ENCODE measurements around the gene ADORA1. TPM values are rescaled to one million over a fixed set of nuclear protein-coding genes. Genes with fewer than 3 reads are reported as not detected.

The ADORA1 gene
- total and polyA plus RNA-seq, 4 donors = 0.33 to 1.1 (median 0.37) TPM

DNA sequence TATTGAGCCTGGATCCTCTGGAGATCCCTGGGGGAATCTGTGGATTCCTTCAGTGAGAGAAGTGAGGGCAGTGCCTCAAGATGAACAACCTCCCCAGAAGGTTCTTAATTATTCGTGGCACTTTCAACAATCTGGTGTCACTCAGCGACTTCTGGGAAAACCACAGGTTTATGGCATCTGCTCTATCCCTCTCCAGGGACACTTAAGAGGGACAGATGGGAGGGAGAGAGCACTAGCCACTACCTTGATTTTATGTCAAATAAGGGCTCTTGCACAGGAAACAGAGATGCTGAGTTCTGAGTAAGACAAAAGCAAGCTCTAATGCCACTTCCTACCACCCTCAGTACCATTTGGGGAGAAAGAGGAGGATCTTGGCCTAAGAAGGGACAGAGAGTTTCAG is 80.2 kb downstream of the ADORA1 start:
- Histone ChIP-seq H3K27ac (ENCODE audit: low read depth in 1 of 2, low read length in 2 of 2) (no peak overlapping the region), H3K9ac (ENCODE audit: low read depth in 1 of 2, low read length in 2 of 2) (no peak overlapping the region), H3K9me3 (ENCODE audit: control insufficient read depth in 4 of 4, low read length in 3 of 4) (no peaks in the 10 kb centered on the region), H3K4me1 (ENCODE audit: control insufficient read depth in 4 of 4, insufficient read depth in 4 of 4, low read length in 3 of 4) (peaks cover 0 to 2% (median 0%) of the 10 kb centered on the region in 4 donors), H3K4me3 (ENCODE audit: low read depth in 1 of 3, low read length in 3 of 3) (no peak overlapping the region), H3K27me3 (ENCODE audit: control insufficient read depth in 4 of 4, insufficient read depth in 4 of 4, low read length in 3 of 4) (no peaks in the 10 kb centered on the region), H3K36me3 (ENCODE audit: control insufficient read depth in 4 of 4, insufficient read depth in 3 of 4, low read depth in 1 of 4, low read length in 3 of 4) (no peaks in the 10 kb centered on the region)
- no peak for DNase-seq (ENCODE audit: low spot score)
- no peak for TF ChIP-seq JUND (IDR thresholded peaks at IDR 0.05)
- TF ChIP-seq, protein P1, sequence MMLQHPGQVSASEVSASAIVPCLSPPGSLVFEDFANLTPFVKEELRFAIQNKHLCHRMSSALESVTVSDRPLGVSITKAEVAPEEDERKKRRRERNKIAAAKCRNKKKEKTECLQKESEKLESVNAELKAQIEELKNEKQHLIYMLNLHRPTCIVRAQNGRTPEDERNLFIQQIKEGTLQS (IDR thresholded peaks at IDR 0.05) = no peak
- no peak for TF ChIP-seq FOXA2 (IDR thresholded peaks at IDR 0.05)
- TF ChIP-seq RXRA (IDR thresholded peaks at IDR 0.05) = no peak
- TF ChIP-seq EGR1 (IDR thresholded peaks at IDR 0.05; ENCODE audit: low read depth in 2 of 2) = no peak
- TF ChIP-seq, protein P2, sequence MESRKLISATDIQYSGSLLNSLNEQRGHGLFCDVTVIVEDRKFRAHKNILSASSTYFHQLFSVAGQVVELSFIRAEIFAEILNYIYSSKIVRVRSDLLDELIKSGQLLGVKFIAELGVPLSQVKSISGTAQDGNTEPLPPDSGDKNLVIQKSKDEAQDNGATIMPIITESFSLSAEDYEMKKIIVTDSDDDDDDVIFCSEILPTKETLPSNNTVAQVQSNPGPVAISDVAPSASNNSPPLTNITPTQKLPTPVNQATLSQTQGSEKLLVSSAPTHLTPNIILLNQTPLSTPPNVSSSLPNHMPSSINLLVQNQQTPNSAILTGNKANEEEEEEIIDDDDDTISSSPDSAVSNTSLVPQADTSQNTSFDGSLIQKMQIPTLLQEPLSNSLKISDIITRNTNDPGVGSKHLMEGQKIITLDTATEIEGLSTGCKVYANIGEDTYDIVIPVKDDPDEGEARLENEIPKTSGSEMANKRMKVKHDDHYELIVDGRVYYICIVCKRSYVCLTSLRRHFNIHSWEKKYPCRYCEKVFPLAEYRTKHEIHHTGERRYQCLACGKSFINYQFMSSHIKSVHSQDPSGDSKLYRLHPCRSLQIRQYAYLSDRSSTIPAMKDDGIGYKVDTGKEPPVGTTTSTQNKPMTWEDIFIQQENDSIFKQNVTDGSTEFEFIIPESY (IDR thresholded peaks at IDR 0.05) = no peak
- TF ChIP-seq, protein P3, sequence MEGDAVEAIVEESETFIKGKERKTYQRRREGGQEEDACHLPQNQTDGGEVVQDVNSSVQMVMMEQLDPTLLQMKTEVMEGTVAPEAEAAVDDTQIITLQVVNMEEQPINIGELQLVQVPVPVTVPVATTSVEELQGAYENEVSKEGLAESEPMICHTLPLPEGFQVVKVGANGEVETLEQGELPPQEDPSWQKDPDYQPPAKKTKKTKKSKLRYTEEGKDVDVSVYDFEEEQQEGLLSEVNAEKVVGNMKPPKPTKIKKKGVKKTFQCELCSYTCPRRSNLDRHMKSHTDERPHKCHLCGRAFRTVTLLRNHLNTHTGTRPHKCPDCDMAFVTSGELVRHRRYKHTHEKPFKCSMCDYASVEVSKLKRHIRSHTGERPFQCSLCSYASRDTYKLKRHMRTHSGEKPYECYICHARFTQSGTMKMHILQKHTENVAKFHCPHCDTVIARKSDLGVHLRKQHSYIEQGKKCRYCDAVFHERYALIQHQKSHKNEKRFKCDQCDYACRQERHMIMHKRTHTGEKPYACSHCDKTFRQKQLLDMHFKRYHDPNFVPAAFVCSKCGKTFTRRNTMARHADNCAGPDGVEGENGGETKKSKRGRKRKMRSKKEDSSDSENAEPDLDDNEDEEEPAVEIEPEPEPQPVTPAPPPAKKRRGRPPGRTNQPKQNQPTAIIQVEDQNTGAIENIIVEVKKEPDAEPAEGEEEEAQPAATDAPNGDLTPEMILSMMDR (IDR thresholded peaks at IDR 0.05; ENCODE audit: low read depth, low read length, missing input control) = no peak
- TF ChIP-seq, protein P4, sequence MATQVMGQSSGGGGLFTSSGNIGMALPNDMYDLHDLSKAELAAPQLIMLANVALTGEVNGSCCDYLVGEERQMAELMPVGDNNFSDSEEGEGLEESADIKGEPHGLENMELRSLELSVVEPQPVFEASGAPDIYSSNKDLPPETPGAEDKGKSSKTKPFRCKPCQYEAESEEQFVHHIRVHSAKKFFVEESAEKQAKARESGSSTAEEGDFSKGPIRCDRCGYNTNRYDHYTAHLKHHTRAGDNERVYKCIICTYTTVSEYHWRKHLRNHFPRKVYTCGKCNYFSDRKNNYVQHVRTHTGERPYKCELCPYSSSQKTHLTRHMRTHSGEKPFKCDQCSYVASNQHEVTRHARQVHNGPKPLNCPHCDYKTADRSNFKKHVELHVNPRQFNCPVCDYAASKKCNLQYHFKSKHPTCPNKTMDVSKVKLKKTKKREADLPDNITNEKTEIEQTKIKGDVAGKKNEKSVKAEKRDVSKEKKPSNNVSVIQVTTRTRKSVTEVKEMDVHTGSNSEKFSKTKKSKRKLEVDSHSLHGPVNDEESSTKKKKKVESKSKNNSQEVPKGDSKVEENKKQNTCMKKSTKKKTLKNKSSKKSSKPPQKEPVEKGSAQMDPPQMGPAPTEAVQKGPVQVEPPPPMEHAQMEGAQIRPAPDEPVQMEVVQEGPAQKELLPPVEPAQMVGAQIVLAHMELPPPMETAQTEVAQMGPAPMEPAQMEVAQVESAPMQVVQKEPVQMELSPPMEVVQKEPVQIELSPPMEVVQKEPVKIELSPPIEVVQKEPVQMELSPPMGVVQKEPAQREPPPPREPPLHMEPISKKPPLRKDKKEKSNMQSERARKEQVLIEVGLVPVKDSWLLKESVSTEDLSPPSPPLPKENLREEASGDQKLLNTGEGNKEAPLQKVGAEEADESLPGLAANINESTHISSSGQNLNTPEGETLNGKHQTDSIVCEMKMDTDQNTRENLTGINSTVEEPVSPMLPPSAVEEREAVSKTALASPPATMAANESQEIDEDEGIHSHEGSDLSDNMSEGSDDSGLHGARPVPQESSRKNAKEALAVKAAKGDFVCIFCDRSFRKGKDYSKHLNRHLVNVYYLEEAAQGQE (IDR thresholded peaks at IDR 0.05) = no peak
- TF ChIP-seq GABPA (IDR thresholded peaks at IDR 0.05 in 1 of 2, conservative IDR thresholded peaks at IDR 0.05 in 1 of 2) = no peak
- TF ChIP-seq HNF4G (IDR thresholded peaks at IDR 0.05) = no peak
- no peak for TF ChIP-seq TAF1 (conservative IDR thresholded peaks at IDR 0.05)
- TF ChIP-seq NR2F2 (IDR thresholded peaks at IDR 0.05) = no peak
- no peak for TF ChIP-seq YY1 (IDR thresholded peaks at IDR 0.05)
- TF ChIP-seq, protein P5, sequence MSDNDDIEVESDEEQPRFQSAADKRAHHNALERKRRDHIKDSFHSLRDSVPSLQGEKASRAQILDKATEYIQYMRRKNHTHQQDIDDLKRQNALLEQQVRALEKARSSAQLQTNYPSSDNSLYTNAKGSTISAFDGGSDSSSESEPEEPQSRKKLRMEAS (IDR thresholded peaks at IDR 0.05) = no peak
- no peak for TF ChIP-seq HNF4A (conservative IDR thresholded peaks at IDR 0.05)
- TF ChIP-seq FOXA1 (IDR thresholded peaks at IDR 0.05) = no peak
- WGBS = 87% methylated on average over 2 of the region's 2 CpGs

DNA sequence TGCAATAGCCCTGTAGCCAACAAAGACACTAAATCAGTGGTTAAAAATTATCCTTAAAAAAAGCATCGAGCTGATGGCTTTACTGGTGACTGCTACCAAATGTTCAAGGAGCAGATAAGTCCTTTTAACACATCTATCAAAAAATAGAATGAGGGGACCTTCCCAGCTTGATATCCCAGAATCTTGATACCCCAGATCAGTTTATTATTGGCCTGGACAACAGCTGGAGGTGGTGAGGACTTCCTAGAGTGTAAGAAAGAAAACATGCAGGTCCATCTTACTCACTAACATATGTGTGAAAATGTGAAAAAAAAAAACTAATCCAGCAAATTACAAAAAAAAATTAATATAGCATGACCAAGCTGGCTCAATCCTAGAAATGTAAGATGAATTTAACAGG is 80.7 kb downstream of the ADORA1 start:
- Histone ChIP-seq H3K27ac (ENCODE audit: low read depth in 1 of 2, low read length in 2 of 2) (no peak overlapping the region), H3K27me3 (ENCODE audit: control insufficient read depth in 4 of 4, insufficient read depth in 4 of 4, low read length in 3 of 4) (no peaks in the 10 kb centered on the region), H3K9me3 (ENCODE audit: control insufficient read depth in 4 of 4, low read length in 3 of 4) (no peaks in the 10 kb centered on the region), H3K4me1 (ENCODE audit: control insufficient read depth in 4 of 4, insufficient read depth in 4 of 4, low read length in 3 of 4) (no peaks in the 10 kb centered on the region), H3K9ac (ENCODE audit: low read depth in 1 of 2, low read length in 2 of 2) (no peak overlapping the region), H3K36me3 (ENCODE audit: control insufficient read depth in 4 of 4, insufficient read depth in 3 of 4, low read depth in 1 of 4, low read length in 3 of 4) (no peaks in the 10 kb centered on the region), H3K4me3 (ENCODE audit: low read depth in 1 of 3, low read length in 3 of 3) (no peak overlapping the region)
- DNase-seq (ENCODE audit: low spot score) = no peak
- WGBS = 78% methylated on average over 1 of the region's 1 CpG
- TF ChIP-seq GABPA (IDR thresholded peaks at IDR 0.05 in 1 of 2, conservative IDR thresholded peaks at IDR 0.05 in 1 of 2) (no peak), FOXA2 (IDR thresholded peaks at IDR 0.05) (no peak), YY1 (IDR thresholded peaks at IDR 0.05) (no peak), RXRA (IDR thresholded peaks at IDR 0.05) (no peak), HNF4G (IDR thresholded peaks at IDR 0.05) (no peak), TAF1 (conservative IDR thresholded peaks at IDR 0.05) (no peak)
- TF ChIP-seq, protein P5 (IDR thresholded peaks at IDR 0.05) = no peak
- TF ChIP-seq, protein P4 (IDR thresholded peaks at IDR 0.05) = no peak
- TF ChIP-seq, protein P2 (IDR thresholded peaks at IDR 0.05) = no peak
